HG03460 (cell line): ENCODE data around the gene TRPM3.

Experiments used
- ATAC-seq: cut with Tn5 transposase; IDR thresholded peaks from one replicate; pipeline ENCODE4 v1.9.1; 2021; ENCODE audit not compliant: unreplicated experiment

TRPM3 gene

GRCh38 chr9:70835323-70835722, 286.1 kb downstream of the TRPM3 start:
- ATAC-seq: no peak

- no peak for ATAC-seq
Measured at GRCh38 chr9:70832492-70832891, 288.9 kb downstream of the TRPM3 start.

DNA sequence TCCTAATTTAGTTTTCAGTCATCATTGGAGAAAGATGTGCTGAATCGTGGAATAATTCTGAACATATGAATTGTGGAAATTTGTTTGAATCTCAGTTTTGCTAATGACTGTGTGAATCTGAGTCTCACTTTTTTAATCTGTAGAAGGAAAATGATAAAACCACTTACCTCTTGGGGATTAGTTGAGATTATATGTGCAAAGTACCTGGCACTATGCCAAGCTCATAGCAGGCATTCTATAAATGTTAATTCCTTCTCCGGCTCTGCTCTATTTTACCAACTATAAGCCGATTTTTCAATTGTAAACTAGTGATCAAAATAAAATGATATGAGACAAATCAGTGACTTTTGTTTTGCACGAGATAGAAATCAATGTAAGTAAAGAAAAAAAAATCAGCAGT, 290.8 kb downstream of the TRPM3 start:
- ATAC-seq: no peak

- no peak for ATAC-seq
Measured at GRCh38 chr9:70829591-70830265, 291.7 kb downstream of the TRPM3 start.

- no peak for ATAC-seq
Measured at GRCh38 chr9:70826562-70826961, 294.9 kb downstream of the TRPM3 start.

DNA sequence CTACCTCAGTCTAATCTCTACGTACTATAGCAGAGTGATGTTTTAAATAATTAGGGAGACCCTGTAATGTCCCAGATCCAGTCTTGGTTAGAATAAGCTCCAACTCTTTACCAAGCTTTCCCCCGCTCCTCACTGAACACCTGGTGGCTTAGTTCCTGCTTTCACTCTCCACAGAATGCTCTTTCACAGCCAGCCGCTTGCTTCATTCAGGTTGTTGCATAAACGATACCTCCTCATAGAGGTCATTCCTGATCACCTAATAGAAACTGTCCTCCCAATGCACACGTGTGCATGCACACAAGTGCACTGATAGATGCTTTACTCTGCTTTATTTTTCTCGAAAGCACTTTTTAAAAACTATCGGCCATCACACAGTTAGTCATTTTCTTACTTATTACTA, 298.1 kb downstream of the TRPM3 start:
- ATAC-seq: no peak

GRCh38 chr9:70817311-70817710, 304.1 kb downstream of the TRPM3 start:
- no peak for ATAC-seq

- ATAC-seq: no peak
Measured at GRCh38 chr9:70816891-70817290, 304.5 kb downstream of the TRPM3 start.

DNA sequence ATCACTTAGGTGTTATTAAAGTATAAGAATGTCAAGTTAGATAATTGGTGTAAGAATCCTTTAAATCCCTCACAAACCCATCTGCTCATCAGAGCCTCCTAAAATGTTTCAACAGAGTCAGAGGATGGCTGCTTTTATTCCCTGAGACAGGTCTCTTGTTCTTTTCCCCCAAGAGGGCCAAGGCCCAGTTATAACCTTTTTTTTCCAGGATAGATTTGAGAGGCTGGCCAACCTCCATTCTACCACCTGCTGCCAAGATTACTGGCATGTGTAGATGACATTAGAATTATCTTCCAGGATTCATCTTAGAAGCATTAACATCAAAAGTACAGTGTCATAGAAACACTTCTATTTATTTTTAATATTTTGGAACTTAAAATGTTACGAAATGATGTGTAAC, 305.1 kb downstream of the TRPM3 start:
- ATAC-seq: no peak

- ATAC-seq: no peak
Measured at GRCh38 chr9:70814597-70814996, 306.8 kb downstream of the TRPM3 start.

DNA sequence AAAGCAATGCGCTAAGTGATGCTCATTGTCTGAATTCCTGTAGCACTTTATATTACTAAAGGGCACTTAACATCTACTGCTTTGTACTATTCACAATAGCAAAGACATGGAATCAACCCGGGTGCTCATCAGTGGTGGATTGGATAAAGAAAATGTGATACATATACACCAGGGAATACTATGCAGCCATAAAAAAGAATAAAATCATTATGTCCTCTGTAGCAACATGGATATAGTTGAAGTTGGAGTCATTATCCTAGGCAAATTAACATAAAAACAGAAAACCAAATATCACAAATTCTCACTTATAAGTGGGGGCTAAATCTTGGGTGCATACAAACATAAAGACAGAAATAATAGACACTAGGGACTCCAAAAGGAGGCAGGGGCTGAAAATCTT, 308.3 kb downstream of the TRPM3 start:
- no peak for ATAC-seq

DNA sequence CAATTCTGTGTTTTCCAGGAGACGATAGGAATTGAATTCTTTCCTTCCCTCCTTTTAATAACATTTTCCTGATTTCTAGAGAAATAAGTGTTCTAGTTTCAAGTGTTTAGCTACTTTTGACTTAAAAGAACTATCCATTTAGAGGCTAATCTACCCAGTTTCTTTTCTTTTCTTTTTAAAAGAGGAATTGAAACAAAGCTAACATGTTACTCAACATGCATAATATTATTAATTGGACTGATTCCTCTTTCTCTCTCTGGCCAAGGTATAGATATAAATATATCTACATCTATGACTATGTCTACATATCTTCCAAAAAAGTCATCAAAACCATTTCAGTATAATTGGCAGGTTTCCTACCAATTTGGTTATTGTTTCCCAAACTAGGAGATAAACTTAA, 309.8 kb downstream of the TRPM3 start:
- no peak for ATAC-seq

DNA sequence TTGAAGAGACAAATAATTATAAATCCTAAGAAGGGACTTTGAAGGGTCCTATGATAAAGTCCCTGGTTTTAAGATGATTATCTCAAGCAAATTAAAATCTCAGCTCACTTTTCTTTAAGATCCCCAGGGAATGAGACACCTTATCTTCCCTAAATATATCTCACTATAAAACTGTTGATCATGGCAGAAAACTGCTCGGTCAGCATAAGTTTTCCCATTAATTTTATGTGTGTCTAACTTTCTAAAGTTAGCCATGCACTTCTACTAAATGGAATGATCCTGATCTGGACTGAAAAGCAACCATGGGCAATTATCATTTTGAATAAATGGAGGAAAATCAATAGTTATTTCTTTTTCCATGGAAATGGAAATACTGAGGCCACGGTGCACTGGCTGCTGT, 314.5 kb downstream of the TRPM3 start:
- no peak for ATAC-seq

DNA sequence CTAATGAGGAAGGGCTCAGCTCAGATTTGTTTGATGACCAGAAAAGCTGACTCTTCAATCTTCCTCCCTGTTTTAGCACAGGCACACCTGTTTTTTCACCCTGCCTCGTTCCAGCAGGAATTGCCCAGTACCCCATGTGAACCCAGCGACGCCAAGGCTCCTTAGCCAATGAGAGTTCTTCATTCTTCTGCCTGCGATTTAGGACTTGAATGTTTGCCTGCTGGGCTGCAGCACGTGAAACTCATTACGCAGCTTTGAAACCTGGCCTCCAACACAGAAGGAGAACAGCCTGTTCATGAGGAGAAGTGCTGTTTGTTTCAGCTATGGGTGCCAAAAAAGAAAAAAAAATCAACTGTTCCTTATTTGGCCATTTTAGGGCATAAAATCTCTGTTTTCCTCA, 315.5 kb downstream of the TRPM3 start:
- ATAC-seq: no peak

DNA sequence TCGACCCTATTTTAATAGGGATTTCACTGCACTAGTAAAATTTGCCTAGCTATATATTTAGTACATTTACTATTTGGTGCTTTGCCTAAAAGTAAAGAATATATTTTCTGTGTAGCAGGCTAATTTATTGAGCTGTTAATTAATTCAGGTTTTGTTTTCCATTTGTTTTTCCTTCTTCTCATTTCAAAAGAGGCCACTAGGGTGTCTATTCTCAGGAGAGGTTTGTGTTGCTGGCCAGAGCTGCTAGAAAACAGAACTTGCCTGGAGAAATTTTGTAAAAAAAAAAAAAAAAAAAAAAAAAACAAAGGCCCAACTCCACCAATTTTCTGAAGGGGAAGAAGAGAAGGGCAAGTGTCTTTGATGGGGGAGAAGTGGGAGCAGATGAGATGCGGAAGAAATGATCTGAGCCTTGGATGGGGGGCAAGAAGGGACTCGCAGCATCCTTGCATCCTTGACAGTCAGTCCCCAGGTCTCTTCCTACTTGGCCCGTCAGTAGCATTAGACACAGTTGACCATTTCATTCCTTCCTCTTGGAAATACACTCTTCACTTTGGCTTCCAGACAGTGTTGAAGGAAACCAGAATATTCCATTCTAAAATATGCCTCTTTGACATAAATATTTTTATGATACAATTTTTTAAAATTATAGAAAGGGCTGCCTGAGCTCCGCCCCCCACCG, 318.5 kb downstream of the TRPM3 start:
- ATAC-seq: no peak

DNA sequence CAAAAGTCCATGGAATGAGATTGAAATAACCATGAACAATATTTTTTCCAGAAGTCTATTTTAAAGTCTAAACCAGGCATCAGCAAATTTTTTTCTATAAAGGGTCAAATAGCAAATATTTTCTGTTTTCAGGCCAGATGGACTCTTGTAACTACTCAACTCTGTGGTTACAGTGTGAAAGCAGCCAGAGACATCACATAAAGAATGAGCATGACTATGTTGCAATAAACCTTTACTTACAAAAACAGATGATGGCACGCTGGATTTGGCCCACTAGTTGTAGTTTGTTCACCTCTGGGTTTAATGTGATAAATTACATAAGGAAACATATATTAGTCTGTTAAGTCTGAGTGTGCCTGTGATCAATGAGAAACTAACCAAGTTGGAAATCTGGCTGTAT, 319.2 kb downstream of the TRPM3 start:
- no peak for ATAC-seq

- no peak for ATAC-seq
Measured at GRCh38 chr9:70801181-70801829, 320.1 kb downstream of the TRPM3 start.

DNA sequence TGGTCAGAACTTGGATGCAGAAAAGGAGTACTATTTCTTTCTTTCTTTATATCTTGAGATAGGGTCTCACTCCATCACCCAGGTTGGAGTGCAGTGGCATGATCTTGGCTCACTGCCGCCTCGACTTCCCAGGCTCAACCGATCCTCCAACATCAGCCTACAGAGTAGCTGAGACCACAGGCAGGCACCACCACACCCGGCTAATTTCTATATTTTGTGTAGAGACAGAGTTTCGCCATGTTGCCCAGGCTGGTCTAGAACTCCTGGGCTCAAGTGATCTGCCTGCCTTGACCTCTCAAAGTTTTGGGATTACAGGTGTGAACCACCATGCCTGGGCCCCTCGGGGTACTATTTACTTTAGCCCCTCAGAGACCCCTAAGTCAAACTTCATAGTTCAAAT, 323.4 kb downstream of the TRPM3 start:
- ATAC-seq: no peak

DNA sequence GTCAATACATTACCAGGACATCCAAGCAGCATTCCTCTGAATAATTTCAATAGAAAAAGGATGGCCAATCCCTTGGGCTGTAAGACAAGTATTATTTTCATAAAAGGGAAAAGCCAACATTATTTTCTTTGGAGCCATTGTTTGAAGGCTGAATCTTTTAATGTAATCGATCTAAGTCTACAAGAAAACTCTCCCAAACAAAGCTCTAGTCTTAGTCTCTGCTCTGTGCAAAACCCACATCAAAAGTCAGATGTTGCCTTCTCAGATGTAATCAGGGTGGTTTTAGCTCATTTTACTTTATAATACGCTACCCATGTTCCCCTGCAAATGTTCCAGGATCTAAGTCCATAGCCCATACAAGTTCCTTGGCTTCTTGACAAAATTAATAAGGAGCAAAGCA, 325.6 kb downstream of the TRPM3 start:
- ATAC-seq: no peak

- no peak for ATAC-seq
Measured at GRCh38 chr9:70792796-70793195, 328.6 kb downstream of the TRPM3 start.

DNA sequence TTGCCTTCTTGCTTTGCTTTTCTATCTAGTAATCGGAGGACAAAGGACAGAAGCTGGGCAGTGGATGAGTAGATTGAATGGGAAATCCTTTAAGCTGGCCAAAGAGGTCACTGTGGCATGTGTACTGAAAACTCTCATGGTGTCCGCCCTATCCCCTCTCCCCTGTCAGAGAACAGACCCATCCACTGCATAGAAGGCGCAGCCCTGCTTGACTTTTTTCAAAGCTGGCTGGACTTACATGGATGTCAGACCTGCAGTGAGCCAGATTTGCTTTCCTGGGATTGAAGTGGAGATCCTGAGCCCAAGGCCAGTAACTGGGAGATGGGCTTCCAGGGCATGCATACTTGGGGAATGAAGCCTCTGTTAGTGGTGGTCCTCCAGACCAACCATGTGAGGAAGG, 329.5 kb downstream of the TRPM3 start:
- ATAC-seq: no peak

DNA sequence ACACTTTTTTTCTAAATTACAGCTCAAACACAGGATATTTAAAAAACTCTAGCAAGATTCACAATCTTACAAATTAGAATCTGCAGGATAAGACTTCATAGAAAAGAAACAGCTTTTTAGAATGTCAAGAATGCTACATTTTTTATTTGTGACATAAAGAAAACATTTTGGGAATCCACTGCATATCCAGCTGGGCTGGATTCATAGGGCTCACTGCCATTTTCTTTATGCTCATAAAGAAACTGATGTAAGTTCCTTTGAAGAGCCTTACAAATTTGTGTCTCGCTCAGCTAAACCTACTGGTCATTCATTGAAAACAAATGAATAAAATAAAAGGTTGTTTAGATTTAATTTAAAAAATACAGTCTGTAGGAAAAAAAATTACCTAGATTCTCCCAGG, 332.3 kb downstream of the TRPM3 start:
- ATAC-seq: no peak
